OCI-LY7 (cell line): ENCODE measurements around the gene ST6GAL1. TPM values are rescaled to one million over a fixed set of nuclear protein-coding genes. Genes with fewer than 3 reads are reported as not detected.
"Not testable (repeated sequence)": the region's sequence is repeated elsewhere in the genome, so short reads cannot be mapped to it uniquely, and the experiment has no call there.

Source experiments
- BruUV-seq: library from RNA; stranded (reverse); fragments of 400-500 nt; replicated peaks from 2 replicates; lab custom pipeline; 2021; lab: Mats Ljungman, UMichigan
- CTCF ChIA-PET: fragments of 300-600 bp; sonication (Branson Sonifier 250); formaldehyde crosslinking; loops from one replicate; lab custom pipeline; 2022; ENCODE audit warnings: antibody characterized with exemption; ENCODE audit not compliant: unreplicated experiment; lab: Charles Lee
- POLR2A ChIA-PET: fragments of 300-600 bp; sonication (Branson Sonifier 250); formaldehyde crosslinking; loops from one replicate; lab custom pipeline; 2022; ENCODE audit warnings: antibody characterized with exemption; lab: Charles Lee
- DNase-seq: peaks from one replicate; pipeline ENCODE4 v3.0.0-alpha.2; 2015; ENCODE audit warnings: low spot score
- H2AFZ ChIP-seq: fragments of 200-600 bp; sonication (generic), shearing (Covaris generic); 2 replicates; pipeline ENCODE4 v1.6.1; 2014; ENCODE audit warnings: mild to moderate bottlenecking, antibody characterized with exemption, low read length, moderate library complexity
- H3K27ac ChIP-seq: fragments of 200-600 bp; sonication (generic); 2 replicates; pipeline ENCODE4 v1.5.1; 2014; ENCODE audit warnings: mixed run types, low read depth, mild to moderate bottlenecking, moderate library complexity, low read length, inconsistent platforms; ENCODE audit not compliant: poor library complexity, severe bottlenecking
- H3K36me3 ChIP-seq: fragments of 200-600 bp; sonication (generic); 2 replicates; pipeline ENCODE4 v1.6.1; 2014; ENCODE audit warnings: mild to moderate bottlenecking, antibody characterized with exemption, low read length, moderate library complexity, mixed read lengths; ENCODE audit not compliant: insufficient read depth
- H3K4me1 ChIP-seq: fragments of 200-600 bp; sonication (generic); 2 replicates; pipeline ENCODE4 v1.5.1; 2014; ENCODE audit warnings: mild to moderate bottlenecking, low read length; ENCODE audit not compliant: insufficient read depth, poor library complexity, severe bottlenecking
- H3K4me2 ChIP-seq: fragments of 200-600 bp; sonication (generic); 2 replicates; pipeline ENCODE4 v1.6.1; 2014; ENCODE audit warnings: mild to moderate bottlenecking, low read length
- H3K4me3 ChIP-seq: fragments of 200-600 bp; sonication (generic); 2 replicates; pipeline ENCODE4 v1.5.1; 2014; ENCODE audit warnings: mild to moderate bottlenecking, low read depth, low read length; ENCODE audit not compliant: poor library complexity, severe bottlenecking
- H3K79me2 ChIP-seq: fragments of 200-600 bp; sonication (generic); 2 replicates; pipeline ENCODE4 v1.6.1; 2016; ENCODE audit warnings: low read depth, mild to moderate bottlenecking, low read length, moderate library complexity, mixed read lengths; ENCODE audit not compliant: insufficient read depth
- H3K9me2 ChIP-seq: fragments of 200-600 bp; sonication (generic); 2 replicates; pipeline ENCODE4 v1.6.1; 2016; ENCODE audit warnings: mild to moderate bottlenecking, low read length, mixed read lengths; ENCODE audit not compliant: insufficient read depth
- H3K9me3 ChIP-seq: fragments of 200-600 bp; sonication (generic); 2 replicates; pipeline ENCODE4 v1.6.1; 2014; ENCODE audit warnings: mild to moderate bottlenecking, mixed run types, low read length, mixed read lengths
- H4K20me1 ChIP-seq: fragments of 200-600 bp; sonication (generic); 2 replicates; pipeline ENCODE4 v1.6.1; 2014; ENCODE audit warnings: mild to moderate bottlenecking, antibody characterized with exemption, low read length, moderate library complexity, mixed read lengths; ENCODE audit not compliant: insufficient read depth
- CTCF ChIP-seq: fragments of 200-600 bp; sonication (generic); conservative IDR thresholded peaks from 2 replicates; pipeline ENCODE4 v1.5.1; 2014; ENCODE audit warnings: mild to moderate bottlenecking, antibody characterized with exemption, low read length, moderate library complexity, mixed read lengths
- EZH2phosphoT487 ChIP-seq: fragments of 200-600 bp; sonication (generic); IDR thresholded peaks from 2 replicates; pipeline ENCODE4 v1.6.1; 2018; ENCODE audit warnings: low read depth, borderline replicate concordance, mild to moderate bottlenecking, mixed run types, antibody characterized with exemption, low read length, moderate library complexity, mixed read lengths
- intact Hi-C: fragments of 100-400 bp; cut with micrococcal nuclease; formaldehyde crosslinking; loops from one replicate; pipeline ENCODE4 v1.10.0; 2022; ENCODE audit not compliant: unreplicated experiment
- total RNA-seq, 2 experiments: library from RNA; depleted of rRNA in 1 of 2; stranded (reverse); fragments of >200 nt in 1 of 2; shearing (Covaris generic) in 1 of 2; gene quantifications; 2 replicates each; pipeline ENCODE4 v1.2.3, GENCODE V29; 2014 to 2022

Gene ST6GAL1
- total RNA-seq, 2 experiments from 2014 or later, result 192 to 375 TPM

- no TSS peak for BruUV-seq
- H3K79me2 ChIP-seq, result peaks cover 70% of the 10 kb centered on the region
- intact Hi-C loops, result no loop called here
- peaks cover 43% of the 10 kb centered on the region for H3K4me1 ChIP-seq
- H4K20me1 ChIP-seq, result no peaks in the 10 kb centered on the region
- ChIA-PET POLR2A (no interaction called here), CTCF (no interaction called here)
- no peak overlapping the region for H3K4me2 ChIP-seq
- no peak for DNase-seq
- no peaks in the 10 kb centered on the region for H3K9me2 ChIP-seq
- H3K27ac ChIP-seq, result no peak overlapping the region
- H2AFZ ChIP-seq, result no peak overlapping the region
- peaks cover 12% of the 10 kb centered on the region; the same call in 1 of the 2 replicates for H3K9me3 ChIP-seq
- peaks cover 72% of the 10 kb centered on the region for H3K36me3 ChIP-seq
- TF ChIP-seq CTCF, result no peak
- TF ChIP-seq EZH2phosphoT487, result no peak
- H3K4me3 ChIP-seq, result no peak overlapping the region
These were observed 21.6 kb downstream of the ST6GAL1 start for GRCh38 chr3:186951640-186952552.

- Histone ChIP-seq H3K79me2 (peaks cover 70% of the 10 kb centered on the region), H3K9me2 (no peaks in the 10 kb centered on the region), H3K4me2 (no peak overlapping the region), H3K27ac (no peak overlapping the region), H3K36me3 (peaks cover 80% of the 10 kb centered on the region), H4K20me1 (no peaks in the 10 kb centered on the region), H2AFZ (no peak overlapping the region), H3K9me3 (peaks cover 12% of the 10 kb centered on the region; the same call in 1 of the 2 replicates), H3K4me1 (peaks cover 37% of the 10 kb centered on the region), H3K4me3 (no peak overlapping the region)
- DNase-seq, result no peak
- intact Hi-C loops, result no loop called here
- no TSS peak for BruUV-seq
- POLR2A ChIA-PET, result interaction anchor here (0.7 to 2.3 kb wide), 2 partner anchors 21 to 75 kb away, joined by 3 to 8 read pairs; no protein-coding TSS in a partner anchor
- TF ChIP-seq CTCF, result no peak
- TF ChIP-seq EZH2phosphoT487, result no peak
- CTCF ChIA-PET, result no interaction called here
These were observed 22.7 kb downstream of the ST6GAL1 start for GRCh38 chr3:186953011-186953487.

- Histone ChIP-seq H3K36me3 (peaks cover 73% of the 10 kb centered on the region), H3K79me2 (peaks cover 68% of the 10 kb centered on the region; the same call in 1 of the 2 replicates), H3K4me1 (peaks cover 35% of the 10 kb centered on the region), H3K9me3 (peaks cover 12% of the 10 kb centered on the region; the same call in 1 of the 2 replicates)
- intact Hi-C loops, BruUV-seq, H3K27ac ChIP-seq, H4K20me1 ChIP-seq, DNase-seq, H3K9me2 ChIP-seq, H3K4me3 ChIP-seq, H3K4me2 ChIP-seq, CTCF ChIA-PET, H2AFZ ChIP-seq: not testable (repeated sequence)
- POLR2A ChIA-PET, result interaction anchor here (1.2 to 2.3 kb wide), 2 partner anchors 8 to 20 kb away, joined by 3 to 8 read pairs; no protein-coding TSS in a partner anchor
These were observed 23.8 kb downstream of the ST6GAL1 start for GRCh38 chr3:186953992-186954699.
